CD4-positive, alpha-beta T cell (primary cell): Measurements from ENCODE around the gene KCND2. TPM values are rescaled to one million over a fixed set of nuclear protein-coding genes. Genes with fewer than 3 reads are reported as not detected.

Experiments
- ATAC-seq: fragments of 200-7000 bp; cut with Tn5 transposase; one replicate; pipeline ENCODE4 v1.10.0; 2022; ENCODE audit warnings: mild to moderate bottlenecking; ENCODE audit not compliant: poor library complexity
- CTCF ChIA-PET: fragments of 350-600 bp; sonication (Branson Sonifier 250); formaldehyde crosslinking; loops from one replicate; lab custom pipeline; 2021; ENCODE audit warnings: antibody characterized with exemption, inconsistent platforms; lab: Charles Lee
- POLR2A ChIA-PET: fragments of 350-600 bp; sonication (Branson Sonifier 250); formaldehyde crosslinking; loops from one replicate; lab custom pipeline; 2021; ENCODE audit warnings: antibody characterized with exemption, inconsistent platforms; lab: Charles Lee
- DNase-seq, 14 experiments: peaks; one replicate each; pipeline ENCODE4 v3.0.0-alpha.2; 2013 to 2020; ENCODE audit warnings: mixed read lengths in 2 of 14
- H3K27ac ChIP-seq, 2 donors: one replicate each; pipeline versions ENCODE4 v1.5.1 to v1.7.0; 2013; ENCODE audit warnings: low read length in 2 of 2, low read depth in 1 of 2, mild to moderate bottlenecking in 1 of 2
- H3K27me3 ChIP-seq, 2 experiments: 1 replicate in 1 of 2; 2 replicates in 1 of 2; pipeline versions ENCODE4 v1.6.1 to v1.7.0; 2013; ENCODE audit warnings: low read length in 2 of 2, control low read depth in 1 of 2, mild to moderate bottlenecking in 1 of 2, moderate library complexity in 1 of 2; ENCODE audit not compliant: insufficient read depth in 2 of 2, control insufficient read depth in 1 of 2
- H3K36me3 ChIP-seq: one replicate; pipeline ENCODE4 v1.6.1; 2013; ENCODE audit warnings: low read length, control low read depth; ENCODE audit not compliant: insufficient read depth
- H3K4me1 ChIP-seq: one replicate; pipeline ENCODE4 v1.6.1; 2013; ENCODE audit warnings: low read length, control low read depth; ENCODE audit not compliant: insufficient read depth
- H3K4me3 ChIP-seq: one replicate; pipeline ENCODE4 v1.5.1; 2013; ENCODE audit warnings: mild to moderate bottlenecking, low read length, moderate library complexity
- H3K9me3 ChIP-seq, 2 experiments: 1 replicate in 1 of 2; 2 replicates in 1 of 2; pipeline versions ENCODE4 v1.6.1 to v1.7.0; 2013; ENCODE audit warnings: low read length in 2 of 2, mild to moderate bottlenecking in 2 of 2, control low read depth in 1 of 2, moderate library complexity in 1 of 2; ENCODE audit not compliant: control insufficient read depth in 1 of 2, insufficient read depth in 1 of 2
- H3K27ac Mint-ChIP-seq: one replicate; pipeline ENCODE4 v1.8.0; 2020; ENCODE audit warnings: mixed read lengths
- H3K27me3 Mint-ChIP-seq: one replicate; pipeline ENCODE4 v1.8.0; 2021; ENCODE audit warnings: mixed read lengths
- H3K36me3 Mint-ChIP-seq: one replicate; pipeline ENCODE4 v1.8.0; 2021; ENCODE audit warnings: low read depth, mixed read lengths
- H3K4me1 Mint-ChIP-seq: one replicate; pipeline ENCODE4 v1.8.0; 2021; ENCODE audit warnings: low read depth, mixed read lengths
- H3K4me3 Mint-ChIP-seq: one replicate; pipeline ENCODE4 v1.8.0; 2020; ENCODE audit warnings: mild to moderate bottlenecking, mixed read lengths
- H3K9me3 Mint-ChIP-seq: one replicate; pipeline ENCODE4 v1.8.0; 2020; ENCODE audit warnings: mixed read lengths
- intact Hi-C, 2 experiments: fragments of 100-400 bp; cut with DNase I in 1 of 2; cut with micrococcal nuclease in 1 of 2; formaldehyde crosslinking; loops; one replicate each; pipeline versions ENCODE4 v1.15.1 to v1.9.0; 2023 to 2025; cut with DNase I, micrococcal nuclease
- total RNA-seq, 174 experiments: library from RNA in 2 of 174; stranded (reverse) in 2 of 174; gene quantifications; one replicate each; pipeline ENCODE4 v1.2.3 and lab custom pipeline; 2021 to 2026
- TF ChIP-seq, protein P1 (sequence below): fragments of 200-600 bp; IDR thresholded peaks from one replicate; pipeline ENCODE4 v1.8.0; 2022; ENCODE audit warnings: antibody characterized with exemption, mild to moderate bottlenecking

Gene KCND2
- total RNA-seq, 2 experiments from 2014 or later: not detected

DNA sequence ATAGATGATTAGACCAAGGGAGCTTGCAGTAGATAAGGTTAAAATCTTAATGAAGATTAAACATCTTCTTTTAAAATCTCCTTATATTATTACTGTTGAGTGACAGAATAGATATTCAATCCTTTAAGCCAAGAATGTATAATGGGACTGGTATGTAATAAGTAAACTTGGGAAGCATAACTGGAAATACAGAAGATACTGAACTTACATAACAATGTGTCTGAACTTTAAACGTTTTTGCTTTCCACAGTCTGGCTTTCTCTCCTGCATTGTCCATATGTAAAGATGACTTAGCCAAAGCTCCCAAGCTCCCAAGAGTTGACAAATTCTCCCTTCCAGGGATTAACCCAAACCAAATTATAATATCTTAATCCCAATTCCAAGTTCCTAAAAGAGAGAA is 129.8 kb downstream of the KCND2 start:
- no peak overlapping the region for H3K4me3 Mint-ChIP-seq
- no peak for ATAC-seq
- H3K36me3 Mint-ChIP-seq: no peaks in the 10 kb centered on the region
- H3K9me3 Mint-ChIP-seq: peaks cover 4% of the 10 kb centered on the region
- no peak for DNase-seq
- Histone ChIP-seq H3K27ac (no peak overlapping the region), H3K36me3 (no peaks in the 10 kb centered on the region), H3K9me3 (no peaks in the 10 kb centered on the region), H3K4me1 (no peaks in the 10 kb centered on the region), H3K4me3 (no peak overlapping the region), H3K27me3 (no peaks in the 10 kb centered on the region)
- H3K4me1 Mint-ChIP-seq: no peaks in the 10 kb centered on the region
- no peaks in the 10 kb centered on the region for H3K27me3 Mint-ChIP-seq
- CTCF ChIA-PET: no interaction called here
- intact Hi-C loops: no loop called here
- POLR2A ChIA-PET: no interaction called here
- TF ChIP-seq, protein P1, sequence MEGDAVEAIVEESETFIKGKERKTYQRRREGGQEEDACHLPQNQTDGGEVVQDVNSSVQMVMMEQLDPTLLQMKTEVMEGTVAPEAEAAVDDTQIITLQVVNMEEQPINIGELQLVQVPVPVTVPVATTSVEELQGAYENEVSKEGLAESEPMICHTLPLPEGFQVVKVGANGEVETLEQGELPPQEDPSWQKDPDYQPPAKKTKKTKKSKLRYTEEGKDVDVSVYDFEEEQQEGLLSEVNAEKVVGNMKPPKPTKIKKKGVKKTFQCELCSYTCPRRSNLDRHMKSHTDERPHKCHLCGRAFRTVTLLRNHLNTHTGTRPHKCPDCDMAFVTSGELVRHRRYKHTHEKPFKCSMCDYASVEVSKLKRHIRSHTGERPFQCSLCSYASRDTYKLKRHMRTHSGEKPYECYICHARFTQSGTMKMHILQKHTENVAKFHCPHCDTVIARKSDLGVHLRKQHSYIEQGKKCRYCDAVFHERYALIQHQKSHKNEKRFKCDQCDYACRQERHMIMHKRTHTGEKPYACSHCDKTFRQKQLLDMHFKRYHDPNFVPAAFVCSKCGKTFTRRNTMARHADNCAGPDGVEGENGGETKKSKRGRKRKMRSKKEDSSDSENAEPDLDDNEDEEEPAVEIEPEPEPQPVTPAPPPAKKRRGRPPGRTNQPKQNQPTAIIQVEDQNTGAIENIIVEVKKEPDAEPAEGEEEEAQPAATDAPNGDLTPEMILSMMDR: no peak
- H3K27ac Mint-ChIP-seq: no peak overlapping the region

DNA sequence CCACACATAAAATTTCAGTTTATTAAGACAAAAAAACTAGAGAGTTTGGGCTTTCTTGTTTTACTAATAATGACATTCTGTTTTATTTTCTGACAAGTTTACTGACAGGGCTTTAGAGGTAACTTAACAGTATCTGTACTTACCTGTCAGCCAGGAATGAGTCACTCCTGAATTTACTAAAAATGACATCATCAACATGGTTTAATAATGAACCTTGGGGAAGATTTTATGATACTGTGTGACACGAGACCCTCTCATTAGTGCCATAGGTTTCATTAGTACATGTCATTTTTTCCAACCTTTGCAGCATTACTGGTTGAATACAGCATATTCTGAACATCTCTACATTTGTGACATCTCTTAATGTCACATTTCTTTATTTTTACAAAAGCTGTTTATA is 131.1 kb downstream of the KCND2 start:
- Mint-ChIP-seq H3K36me3 (no peaks in the 10 kb centered on the region), H3K4me1 (no peaks in the 10 kb centered on the region), H3K4me3 (no peak overlapping the region), H3K27ac (no peak overlapping the region), H3K27me3 (no peaks in the 10 kb centered on the region), H3K9me3 (peaks cover 4% of the 10 kb centered on the region)
- Histone ChIP-seq H3K4me1 (no peaks in the 10 kb centered on the region), H3K36me3 (no peaks in the 10 kb centered on the region), H3K9me3 (no peaks in the 10 kb centered on the region), H3K27ac (no peak overlapping the region), H3K4me3 (no peak overlapping the region), H3K27me3 (no peaks in the 10 kb centered on the region)
- DNase-seq (no peak), ATAC-seq (no peak)
- CTCF ChIA-PET: no interaction called here
- POLR2A ChIA-PET: no interaction called here
- intact Hi-C loops: no loop called here
- TF ChIP-seq, protein P1: no peak

DNA sequence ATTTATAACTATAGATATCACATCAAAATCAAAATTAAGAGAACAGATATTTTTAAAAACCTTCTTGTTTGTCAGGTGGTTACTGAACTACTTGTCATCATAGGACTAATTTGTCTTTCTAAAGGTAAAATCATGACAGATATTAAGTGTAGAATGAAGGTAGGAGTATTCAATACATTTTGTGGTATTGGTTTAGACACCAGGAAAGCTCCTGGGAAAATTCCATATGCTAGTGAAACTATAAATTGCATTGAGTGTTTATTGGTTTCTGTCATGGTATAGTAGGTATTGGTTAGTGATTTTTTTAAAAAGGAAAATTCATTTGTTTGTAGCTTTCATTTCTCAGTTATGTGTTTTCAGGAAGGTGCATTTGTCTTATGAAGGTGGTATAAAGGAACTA is 132.7 kb downstream of the KCND2 start:
- H3K27ac Mint-ChIP-seq: no peak overlapping the region
- H3K36me3 ChIP-seq: no peaks in the 10 kb centered on the region
- intact Hi-C loops: no loop called here
- H3K4me1 ChIP-seq: no peaks in the 10 kb centered on the region
- H3K9me3 ChIP-seq: no peaks in the 10 kb centered on the region
- CTCF ChIA-PET: no interaction called here
- peaks cover 4% of the 10 kb centered on the region for H3K9me3 Mint-ChIP-seq
- H3K36me3 Mint-ChIP-seq: no peaks in the 10 kb centered on the region
- H3K27me3 Mint-ChIP-seq: no peaks in the 10 kb centered on the region
- no peak overlapping the region for H3K4me3 Mint-ChIP-seq
- no peak overlapping the region for H3K4me3 ChIP-seq
- no peak for DNase-seq
- H3K4me1 Mint-ChIP-seq: no peaks in the 10 kb centered on the region
- H3K27me3 ChIP-seq: no peaks in the 10 kb centered on the region
- POLR2A ChIA-PET: no interaction called here
- no peak for ATAC-seq
- no peak overlapping the region for H3K27ac ChIP-seq
- TF ChIP-seq, protein P1: no peak
